ENCODE measurements around the gene MEDAG. TPM values are rescaled to one million over a fixed set of nuclear protein-coding genes. Genes with fewer than 3 reads are reported as not detected.

The MEDAG gene
- total RNA-seq, 1 donor from 2014 or later, result 4.2 TPM

- intact Hi-C loops (cut with micrococcal nuclease), result no loop called here
- DNase-seq (no peak), ATAC-seq (no peak)
These were observed 21.5 kb downstream of the MEDAG start for GRCh38 chr13:30927595-30927994.

- intact Hi-C loops (cut with micrococcal nuclease), result no loop called here
- ATAC-seq, result no peak
- no peak for DNase-seq
These were observed 22.9 kb downstream of the MEDAG start for GRCh38 chr13:30928978-30929377.

- ATAC-seq (peak; percentile 75), DNase-seq (peak; percentile 51)
- intact Hi-C loops (cut with micrococcal nuclease), result no loop called here
These were observed 26.6 kb downstream of the MEDAG start, which contains the start of gene TEX26 for GRCh38 chr13:30932481-30933353. Gene TEX26, plus strand, starts transcription at chr13:30932656. Its CDS starts 60 bp downstream, at chr13:30932716.

- intact Hi-C loops (cut with micrococcal nuclease), result no loop called here
- ATAC-seq (peak; percentile 41), DNase-seq (no peak)
These were observed 27.2 kb downstream of the MEDAG start for GRCh38 chr13:30933354-30933670.

GRCh38 chr13:30934381-30934780, 28.3 kb downstream of the MEDAG start:
- intact Hi-C loops (cut with micrococcal nuclease), result no loop called here
- ATAC-seq, result no peak

GRCh38 chr13:30934803-30935202, 28.7 kb downstream of the MEDAG start:
- ATAC-seq (no peak), DNase-seq (no peak)
- intact Hi-C loops (cut with micrococcal nuclease), result no loop called here

More at GRCh38 chr13:30934381-30934780, 28.3 kb downstream of the MEDAG start:
- no peak for DNase-seq

- DNase-seq, result no peak
- intact Hi-C loops (cut with micrococcal nuclease), result no loop called here
- ATAC-seq, result no peak
These were observed 30.9 kb downstream of the MEDAG start for GRCh38 chr13:30936971-30937370.

- no peak for DNase-seq
- no peak for ATAC-seq
- intact Hi-C loops (cut with micrococcal nuclease), result no loop called here
These were observed 37.8 kb downstream of the MEDAG start for GRCh38 chr13:30943881-30944280.

- intact Hi-C loops (cut with micrococcal nuclease), result no loop called here
- DNase-seq (no peak), ATAC-seq (peak; percentile 95)
These were observed 51.3 kb downstream of the MEDAG start for GRCh38 chr13:30957258-30957943.

GRCh38 chr13:30959678-30960077, 53.6 kb downstream of the MEDAG start:
- DNase-seq, result no peak
- ATAC-seq, result no peak
- intact Hi-C loops (cut with micrococcal nuclease), result no loop called here

- DNase-seq, result no peak
- intact Hi-C loops (cut with micrococcal nuclease), result no loop called here
- ATAC-seq, result peak; percentile 64
These were observed 57.7 kb downstream of the MEDAG start for GRCh38 chr13:30963791-30964190.

- intact Hi-C loops (cut with micrococcal nuclease), result no loop called here
- no peak for ATAC-seq
- no peak for DNase-seq
These were observed 59.3 kb downstream of the MEDAG start for GRCh38 chr13:30965380-30965779.

GRCh38 chr13:30966101-30966500, 60.0 kb downstream of the MEDAG start:
- intact Hi-C loops (cut with micrococcal nuclease), result no loop called here
- DNase-seq, result no peak
- ATAC-seq, result no peak

GRCh38 chr13:30968846-30969245, 62.8 kb downstream of the MEDAG start:
- DNase-seq (no peak), ATAC-seq (no peak)
- intact Hi-C loops (cut with micrococcal nuclease), result no loop called here

GRCh38 chr13:30971575-30971974, 65.5 kb downstream of the MEDAG start:
- intact Hi-C loops (cut with micrococcal nuclease), result no loop called here

GRCh38 chr13:30972888-30973377, 66.9 kb downstream of the MEDAG start:
- ATAC-seq, result no peak
- no peak for DNase-seq
- intact Hi-C loops (cut with micrococcal nuclease), result no loop called here

More at GRCh38 chr13:30971575-30971974, 65.5 kb downstream of the MEDAG start:
- ATAC-seq (no peak), DNase-seq (no peak)

- DNase-seq (no peak), ATAC-seq (no peak)
- intact Hi-C loops (cut with micrococcal nuclease), result no loop called here
These were observed 68.3 kb downstream of the MEDAG start for GRCh38 chr13:30974350-30974749.

Data from left ventricle myocardium superior (tissue), 1 donor.